NCI-H2227 (cell line): ENCODE data around the gene UBTF.

Experiments
- DNase-seq: peaks from one replicate; lab custom pipeline; 2025; ENCODE audit not compliant: unreplicated experiment; lab: John Stamatoyannopoulos, UW

Gene UBTF, protein sequence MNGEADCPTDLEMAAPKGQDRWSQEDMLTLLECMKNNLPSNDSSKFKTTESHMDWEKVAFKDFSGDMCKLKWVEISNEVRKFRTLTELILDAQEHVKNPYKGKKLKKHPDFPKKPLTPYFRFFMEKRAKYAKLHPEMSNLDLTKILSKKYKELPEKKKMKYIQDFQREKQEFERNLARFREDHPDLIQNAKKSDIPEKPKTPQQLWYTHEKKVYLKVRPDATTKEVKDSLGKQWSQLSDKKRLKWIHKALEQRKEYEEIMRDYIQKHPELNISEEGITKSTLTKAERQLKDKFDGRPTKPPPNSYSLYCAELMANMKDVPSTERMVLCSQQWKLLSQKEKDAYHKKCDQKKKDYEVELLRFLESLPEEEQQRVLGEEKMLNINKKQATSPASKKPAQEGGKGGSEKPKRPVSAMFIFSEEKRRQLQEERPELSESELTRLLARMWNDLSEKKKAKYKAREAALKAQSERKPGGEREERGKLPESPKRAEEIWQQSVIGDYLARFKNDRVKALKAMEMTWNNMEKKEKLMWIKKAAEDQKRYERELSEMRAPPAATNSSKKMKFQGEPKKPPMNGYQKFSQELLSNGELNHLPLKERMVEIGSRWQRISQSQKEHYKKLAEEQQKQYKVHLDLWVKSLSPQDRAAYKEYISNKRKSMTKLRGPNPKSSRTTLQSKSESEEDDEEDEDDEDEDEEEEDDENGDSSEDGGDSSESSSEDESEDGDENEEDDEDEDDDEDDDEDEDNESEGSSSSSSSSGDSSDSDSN

DNA sequence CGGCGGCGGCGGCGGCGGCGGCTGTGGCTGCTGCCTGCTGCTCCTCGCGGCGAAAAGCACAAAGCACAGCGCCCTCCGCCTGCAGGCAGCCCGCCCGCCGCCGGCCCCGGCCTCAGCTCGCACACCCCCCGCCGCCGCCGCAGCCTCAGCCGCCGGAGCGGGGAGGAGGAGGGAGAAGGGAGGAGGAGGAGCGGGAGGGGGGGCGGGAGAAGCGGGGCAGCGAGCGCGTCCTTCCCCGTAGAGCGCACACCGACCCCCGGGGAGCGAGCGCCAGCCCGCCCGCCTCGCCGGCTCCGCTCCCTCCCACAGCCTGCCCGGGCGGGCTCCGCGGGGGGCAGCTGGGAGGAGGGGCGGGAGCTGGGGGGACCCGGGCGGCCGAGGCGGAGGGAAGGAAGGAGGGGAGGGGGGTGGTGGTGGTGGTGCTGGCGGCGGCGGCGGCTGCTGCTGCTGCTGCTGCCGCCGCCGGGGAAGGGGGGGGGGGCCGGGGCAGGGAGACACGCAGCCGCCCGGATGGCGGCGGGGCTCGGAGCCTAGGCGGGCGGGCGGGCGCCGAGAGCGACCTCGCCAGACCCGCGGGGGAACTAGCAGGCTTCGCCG lies at the start of gene UBTF:
Gene UBTF, minus strand, starts transcription at position 60 of the 597 bp plus-strand sequence. CDS start 1,446 bp downstream, outside the sequence.
- peak; percentile 89 for DNase-seq

DNA sequence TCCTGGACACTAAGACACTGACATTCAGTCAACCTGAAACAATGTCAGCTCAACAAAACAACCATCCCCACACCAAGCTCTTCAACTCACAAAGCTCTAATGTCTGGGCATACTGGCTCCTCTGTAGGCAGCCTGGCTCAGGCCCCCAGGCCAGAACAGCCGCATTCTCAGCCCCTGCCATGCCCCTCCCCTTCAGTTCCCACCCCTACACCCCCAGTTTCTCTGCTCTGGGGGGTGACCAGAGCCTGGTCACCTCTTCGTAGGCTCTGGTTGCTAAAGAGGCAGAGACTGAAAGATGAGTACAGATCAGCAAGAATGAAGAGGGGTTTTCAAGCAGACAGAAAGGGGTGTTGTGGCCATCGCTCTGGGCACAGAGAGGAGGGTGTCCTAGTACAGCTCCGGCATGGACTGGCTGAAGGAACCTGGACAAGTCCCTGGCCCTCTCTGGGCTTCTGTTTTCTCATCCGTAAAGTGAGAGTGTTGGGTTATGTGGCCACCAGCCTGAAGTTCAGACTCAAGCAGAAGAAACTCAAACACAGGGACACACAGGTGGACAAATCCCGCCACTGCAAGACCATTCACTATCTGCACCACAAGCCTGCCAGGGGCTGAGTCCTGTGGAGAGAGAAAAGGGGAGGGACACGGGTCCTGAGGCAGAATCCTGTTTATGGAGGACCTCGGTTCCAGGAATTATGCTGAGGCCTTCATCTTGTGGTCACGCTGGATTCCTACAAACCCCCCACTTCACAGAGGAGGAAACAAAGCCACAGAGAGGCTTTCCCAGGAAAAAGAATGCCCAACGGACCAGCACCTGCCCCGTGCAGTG lies 49.4 kb upstream of the UBTF start:
- no peak for DNase-seq

DNA sequence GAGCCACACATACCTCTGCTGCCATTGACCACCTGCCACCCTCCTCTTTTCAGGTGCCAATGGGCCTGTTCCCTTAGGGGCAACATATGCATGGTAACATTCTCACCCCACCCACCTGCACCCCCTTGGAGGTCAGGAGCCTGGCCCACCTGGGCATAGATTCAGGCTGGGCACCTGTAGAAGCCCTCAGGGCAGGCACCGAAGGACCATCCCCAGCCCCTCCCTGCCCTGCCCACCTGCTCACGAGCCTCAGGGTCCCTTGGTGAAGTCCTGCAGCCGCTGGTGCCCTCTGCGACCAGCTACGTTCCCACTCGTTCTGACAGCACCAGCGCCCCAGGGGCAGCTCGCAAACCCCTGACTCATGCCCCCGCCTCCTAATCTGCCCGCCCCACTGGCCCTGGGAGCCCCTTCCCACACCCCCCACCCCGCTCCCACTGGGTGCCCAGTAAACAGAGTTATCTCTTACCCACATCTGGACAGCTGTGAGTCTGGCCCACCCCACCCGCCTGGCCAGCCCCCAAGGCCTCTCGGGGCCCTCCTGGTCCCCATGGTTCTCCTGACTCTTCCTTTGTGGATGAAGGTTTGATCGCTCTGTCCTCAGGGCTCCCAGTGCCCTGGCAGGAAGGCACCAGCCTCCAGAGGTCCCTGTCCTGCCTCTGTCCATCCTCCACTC lies 48.5 kb upstream of the UBTF start, which contains the start of gene SLC4A1:
Gene SLC4A1, minus strand, starts transcription at position 318 of the 673 bp plus-strand sequence. CDS start 5,269 bp downstream, outside the sequence.
- no peak for DNase-seq

DNA sequence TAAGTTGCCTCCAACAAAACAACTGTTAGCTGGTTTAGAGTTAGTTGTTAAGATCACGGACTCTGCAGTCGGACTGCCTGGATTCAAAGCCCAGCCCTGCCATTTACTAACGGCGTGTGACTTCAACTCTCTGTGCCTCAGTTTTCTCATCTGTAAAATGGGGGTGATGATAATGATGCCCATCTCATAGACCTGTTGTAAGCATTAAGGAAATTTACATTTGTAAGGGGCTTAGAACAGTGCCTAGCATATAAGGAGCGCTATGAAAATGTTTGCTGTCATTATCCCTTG lies 47.6 kb upstream of the UBTF start:
- DNase-seq: no peak

DNA sequence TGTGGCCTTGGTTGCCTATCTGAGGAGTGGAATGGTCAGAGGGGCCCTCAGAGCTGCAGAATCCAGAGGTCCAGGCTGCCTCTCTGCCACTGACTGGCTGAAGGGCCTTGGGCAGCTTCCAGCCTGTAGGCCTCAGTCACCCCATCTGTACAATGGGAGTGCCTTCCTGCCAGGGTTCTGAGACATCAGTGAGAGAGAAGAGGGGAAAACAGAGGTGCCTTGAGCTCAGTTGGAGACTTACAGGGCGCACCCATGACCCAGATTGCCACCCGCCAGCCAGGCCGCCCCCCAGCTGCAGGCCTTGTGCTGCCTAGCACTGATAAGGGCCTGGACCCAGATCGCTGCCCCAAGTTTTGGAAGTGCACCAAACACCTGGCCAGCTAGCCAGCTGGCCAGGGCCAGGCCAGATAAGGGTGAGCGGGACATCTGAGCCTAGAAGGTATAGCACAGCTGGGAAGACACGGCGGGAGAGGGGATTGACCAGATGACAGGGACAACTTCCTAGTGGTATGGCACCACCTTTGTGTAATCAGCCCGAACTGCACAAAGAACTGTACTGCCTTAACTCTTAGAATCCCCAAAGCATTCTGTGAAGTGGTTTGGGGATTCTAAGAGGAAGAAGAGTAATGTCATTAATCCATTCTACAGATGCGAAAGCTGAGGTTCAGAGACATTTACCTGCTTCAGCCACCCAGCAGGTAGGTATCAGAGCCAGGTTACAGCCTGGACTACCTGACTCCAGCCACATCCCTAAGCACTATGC lies 47.1 kb upstream of the UBTF start:
- DNase-seq: no peak

DNA sequence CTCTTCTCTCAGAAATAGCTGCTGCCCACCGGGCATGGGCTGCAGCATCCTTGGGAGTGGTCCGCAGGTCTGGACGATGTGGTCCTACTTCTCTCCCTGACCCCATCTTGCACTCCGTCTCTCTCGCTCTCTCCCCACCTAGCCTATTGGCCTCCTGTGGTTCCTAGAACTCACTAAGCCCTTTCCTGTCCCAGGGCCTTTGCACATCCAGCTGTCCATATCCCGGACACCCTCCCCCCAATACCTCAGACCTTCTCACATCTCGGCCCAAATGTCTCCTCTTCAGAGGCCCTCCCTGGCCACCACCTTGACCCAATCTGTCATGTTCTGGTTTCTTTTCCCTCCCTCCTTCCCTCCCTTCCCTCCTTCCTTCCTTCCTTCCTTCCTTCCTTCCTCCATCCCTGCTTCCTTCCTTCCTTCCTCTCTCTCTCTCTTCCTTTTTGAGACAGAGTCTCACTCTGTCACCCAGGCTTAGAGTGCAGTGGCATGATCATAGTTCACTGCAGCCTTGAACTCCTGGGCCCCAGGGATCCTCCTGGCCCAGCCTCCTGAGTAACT lies 43.9 kb upstream of the UBTF start:
- no peak for DNase-seq

DNA sequence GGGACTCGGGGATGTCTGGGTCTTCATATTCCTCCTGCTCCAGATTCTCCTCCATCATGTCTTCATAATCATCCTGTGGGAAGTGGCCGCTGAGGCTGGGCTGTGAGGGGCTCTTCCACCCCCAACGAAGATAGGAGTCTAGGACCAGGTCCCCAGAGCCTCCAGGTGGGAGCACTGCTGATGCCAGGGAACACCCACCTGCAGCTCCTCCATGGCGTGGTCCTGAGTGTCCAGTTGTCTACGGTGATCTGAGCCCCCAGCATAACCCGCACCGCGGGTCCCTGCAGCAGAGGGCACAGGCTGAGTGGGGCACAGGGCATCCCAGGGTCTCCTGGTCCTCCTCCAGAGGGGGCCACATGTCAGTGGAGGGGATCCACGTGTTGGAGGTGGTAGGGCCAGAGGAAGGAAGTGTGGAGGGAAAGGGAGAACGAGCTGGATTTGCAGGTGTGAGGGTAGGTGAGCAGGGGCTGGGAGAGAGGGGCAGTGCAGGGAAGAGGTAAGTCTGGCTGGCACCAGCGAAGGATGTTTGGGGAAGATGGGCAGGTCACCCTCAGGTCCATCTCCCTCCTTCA lies 43.3 kb upstream of the UBTF start:
- no peak for DNase-seq

DNA sequence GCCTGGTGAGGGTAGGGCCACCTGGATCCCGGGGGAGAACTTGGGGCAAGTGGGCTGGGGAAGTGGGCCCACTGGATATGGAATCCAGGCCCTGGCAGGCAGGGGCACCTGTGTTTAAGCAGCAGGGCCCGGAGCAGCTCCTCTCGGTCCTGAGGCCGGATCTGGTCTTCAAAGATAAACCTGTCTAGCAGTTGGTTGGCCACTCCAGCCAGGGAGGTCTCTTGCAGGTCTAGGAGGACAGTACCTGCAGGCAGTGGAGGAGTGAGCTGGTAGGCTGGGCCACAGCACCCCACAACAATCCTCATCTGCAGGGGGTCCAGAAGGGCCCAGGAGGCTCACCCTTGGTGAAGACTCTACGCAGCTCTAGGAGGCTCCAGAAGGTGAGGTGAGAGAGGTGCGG lies 40.8 kb upstream of the UBTF start:
- no peak for DNase-seq

DNA sequence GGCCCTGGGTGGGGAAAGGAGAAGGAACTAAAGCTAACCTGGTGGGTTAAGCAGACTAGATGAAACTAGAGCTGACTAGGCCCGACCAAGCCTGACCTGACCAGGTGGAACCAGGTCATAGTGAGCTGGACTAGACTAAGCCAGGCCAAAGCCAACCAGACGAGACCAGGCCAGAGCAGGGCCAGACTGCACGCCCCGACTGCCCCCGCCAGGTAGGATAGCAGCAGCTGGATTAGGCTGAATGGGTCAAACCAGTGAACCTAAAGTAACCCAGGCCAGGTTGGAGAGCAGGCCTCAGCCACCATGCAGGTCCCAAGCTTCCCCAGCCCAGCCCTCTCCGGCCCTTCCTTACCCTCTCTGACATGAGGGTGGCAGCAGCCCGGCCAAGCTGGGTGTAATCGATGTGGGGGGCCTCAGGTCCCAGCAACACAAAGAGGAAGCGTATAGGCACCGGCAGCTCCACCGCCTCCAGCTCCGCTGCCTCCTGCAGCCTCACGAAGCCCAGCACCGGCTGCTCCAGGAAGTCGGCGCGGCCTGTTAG lies 39.4 kb upstream of the UBTF start:
- no peak for DNase-seq

DNA sequence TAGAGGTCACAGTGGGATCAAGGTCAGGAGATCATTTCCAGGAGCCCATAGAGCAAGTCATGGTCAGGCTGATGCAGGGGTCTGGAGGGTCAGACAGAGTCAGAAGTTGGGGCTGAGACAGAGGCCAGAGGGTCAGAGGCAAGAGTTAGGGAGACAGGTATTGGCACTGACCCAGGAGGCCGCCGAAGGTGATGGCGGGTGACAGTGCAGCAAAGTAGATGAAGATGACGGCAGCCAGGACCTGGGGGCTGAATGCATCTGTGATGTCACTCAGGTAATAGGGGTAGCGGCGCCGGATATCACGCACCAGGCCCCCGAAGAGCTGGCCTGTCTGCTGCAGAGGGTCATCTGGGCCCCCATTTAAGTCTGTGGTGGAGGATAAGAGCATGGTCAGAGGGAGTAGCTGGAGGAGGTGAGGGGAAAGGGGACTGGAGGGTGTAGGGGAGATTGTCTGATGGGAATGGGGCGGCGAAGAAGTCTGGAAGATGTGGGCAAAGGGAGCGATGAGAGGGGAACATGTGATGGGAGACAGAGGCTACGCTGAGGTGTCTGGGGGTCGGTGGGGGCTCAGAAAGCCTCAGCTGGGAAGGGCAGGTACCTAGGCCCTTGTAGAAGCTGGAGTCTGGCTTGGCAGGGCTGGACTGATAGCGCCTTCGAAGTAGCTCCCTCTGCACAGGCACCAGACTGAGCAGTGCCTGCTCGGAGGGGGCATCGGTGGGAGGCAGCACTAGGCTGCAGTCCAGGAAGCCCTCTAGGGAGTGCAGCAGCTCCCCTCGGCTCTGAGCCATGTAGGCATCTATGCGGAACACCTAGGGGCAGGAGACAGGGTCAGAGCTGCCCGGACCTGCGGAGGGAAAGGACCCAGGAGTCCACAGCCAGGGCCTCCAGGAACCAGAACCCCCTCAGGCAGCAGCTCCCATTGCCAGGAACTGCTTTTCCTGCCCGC lies 38.6 kb upstream of the UBTF start:
- DNase-seq: no peak

DNA sequence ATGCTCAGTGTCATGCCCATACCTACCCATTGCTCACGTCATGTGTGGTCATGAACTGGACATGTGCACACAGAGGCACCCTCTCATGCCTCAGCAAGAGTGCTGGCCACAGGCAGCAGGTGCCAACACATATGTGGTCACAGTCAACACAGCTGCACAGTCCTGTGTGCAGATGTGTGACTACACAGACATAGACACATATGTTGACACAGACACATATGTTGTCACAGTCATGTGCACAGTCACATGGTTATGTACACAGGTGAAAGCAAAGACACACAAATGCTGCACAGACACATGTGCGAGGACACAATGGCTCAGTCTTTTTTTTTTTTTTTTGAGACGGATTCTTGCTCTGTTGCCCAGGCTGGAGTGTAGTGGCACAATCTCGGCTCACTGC lies 37.2 kb upstream of the UBTF start:
- DNase-seq: no peak

DNA sequence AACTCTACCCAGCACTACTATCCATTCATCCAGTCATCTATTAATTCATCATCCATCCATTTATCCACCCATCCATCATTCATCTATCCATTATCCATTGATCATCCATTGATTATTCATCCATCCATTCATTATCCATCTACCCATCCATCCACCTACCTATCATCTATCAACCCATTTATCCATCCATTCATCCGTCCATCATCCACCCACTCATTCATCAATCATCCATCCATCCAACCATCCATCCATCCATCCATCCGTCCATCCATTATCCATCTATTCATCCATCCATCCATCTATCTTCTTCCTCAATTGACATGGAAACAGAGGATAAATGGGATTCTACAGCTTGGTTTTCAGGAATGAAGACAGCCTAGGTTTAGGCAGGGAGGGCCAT lies 36.4 kb upstream of the UBTF start:
- DNase-seq: no peak

DNA sequence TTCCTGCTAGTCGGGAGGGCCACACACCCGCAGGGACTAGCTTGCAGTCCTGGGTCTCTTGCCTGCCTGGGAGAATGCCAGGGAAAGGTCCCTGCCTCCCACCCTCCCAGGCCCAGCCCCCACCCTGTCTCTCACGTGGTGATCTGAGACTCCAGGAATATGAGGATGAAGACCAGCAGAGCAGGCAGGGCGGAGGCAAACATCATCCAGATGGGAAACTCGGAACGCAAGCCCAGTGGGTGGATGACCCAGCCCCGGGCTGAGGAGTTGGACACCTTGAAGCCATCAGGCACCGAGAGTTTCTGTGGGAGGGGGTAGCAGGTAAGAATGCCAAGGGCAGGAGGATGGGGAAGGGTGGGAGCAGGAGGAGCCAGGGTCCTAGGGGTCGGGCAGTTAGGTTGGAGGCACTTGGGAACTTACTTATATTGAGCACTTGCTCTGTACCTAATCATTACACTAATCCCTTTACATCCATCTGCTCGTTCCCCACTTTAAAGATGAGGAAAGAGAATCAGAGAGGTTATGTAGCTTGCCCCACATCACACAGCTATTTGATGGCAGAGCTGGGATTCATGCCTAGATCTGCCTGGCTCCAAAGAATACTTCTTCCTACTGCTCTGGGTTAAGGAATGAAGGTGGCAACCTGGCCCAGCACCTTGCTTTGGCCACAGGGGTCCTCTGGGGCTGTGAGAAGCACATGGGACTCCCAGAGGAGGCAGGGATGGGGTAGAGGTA lies 35.1 kb upstream of the UBTF start:
- DNase-seq: no peak

DNA sequence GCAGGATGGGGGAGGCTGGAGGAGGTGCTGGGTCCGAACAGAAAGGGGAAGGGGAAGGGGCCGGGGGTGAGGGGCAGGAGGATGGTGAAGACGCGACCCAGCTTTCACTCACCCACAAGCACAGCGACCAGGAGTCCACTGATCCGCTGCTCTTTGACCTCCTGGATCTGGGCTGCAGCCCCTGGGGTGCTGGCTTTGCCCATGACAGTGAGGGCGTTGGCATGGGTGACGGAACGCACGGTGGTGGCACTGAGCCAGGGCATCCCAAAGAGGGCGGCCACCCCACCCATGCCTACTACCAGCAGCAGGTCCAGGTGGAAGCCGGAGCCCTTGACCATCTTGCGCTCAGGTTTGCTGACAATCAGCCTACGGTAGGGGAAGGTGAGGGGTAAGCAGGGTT lies 33.5 kb upstream of the UBTF start:
- DNase-seq: no peak

DNA sequence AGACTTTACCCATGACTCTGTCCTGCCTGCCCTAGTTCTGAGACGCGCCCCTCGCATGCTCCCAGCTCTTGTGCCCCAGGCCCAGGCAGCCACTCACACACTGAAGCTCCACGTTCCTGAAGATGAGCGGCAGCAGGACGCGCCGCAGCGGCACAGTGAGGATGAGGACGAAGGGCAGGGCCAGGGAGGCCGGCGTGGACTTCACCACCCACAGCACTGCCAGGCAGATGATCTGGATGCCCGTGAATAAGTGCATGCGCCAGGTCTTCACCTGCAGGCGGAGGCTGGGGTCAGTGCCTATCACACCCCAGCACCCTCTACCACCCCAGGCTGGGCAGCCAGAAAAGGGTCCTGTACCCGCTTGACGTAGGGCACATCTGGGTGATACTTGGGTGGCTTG lies 31.6 kb upstream of the UBTF start:
- no peak for DNase-seq

DNA sequence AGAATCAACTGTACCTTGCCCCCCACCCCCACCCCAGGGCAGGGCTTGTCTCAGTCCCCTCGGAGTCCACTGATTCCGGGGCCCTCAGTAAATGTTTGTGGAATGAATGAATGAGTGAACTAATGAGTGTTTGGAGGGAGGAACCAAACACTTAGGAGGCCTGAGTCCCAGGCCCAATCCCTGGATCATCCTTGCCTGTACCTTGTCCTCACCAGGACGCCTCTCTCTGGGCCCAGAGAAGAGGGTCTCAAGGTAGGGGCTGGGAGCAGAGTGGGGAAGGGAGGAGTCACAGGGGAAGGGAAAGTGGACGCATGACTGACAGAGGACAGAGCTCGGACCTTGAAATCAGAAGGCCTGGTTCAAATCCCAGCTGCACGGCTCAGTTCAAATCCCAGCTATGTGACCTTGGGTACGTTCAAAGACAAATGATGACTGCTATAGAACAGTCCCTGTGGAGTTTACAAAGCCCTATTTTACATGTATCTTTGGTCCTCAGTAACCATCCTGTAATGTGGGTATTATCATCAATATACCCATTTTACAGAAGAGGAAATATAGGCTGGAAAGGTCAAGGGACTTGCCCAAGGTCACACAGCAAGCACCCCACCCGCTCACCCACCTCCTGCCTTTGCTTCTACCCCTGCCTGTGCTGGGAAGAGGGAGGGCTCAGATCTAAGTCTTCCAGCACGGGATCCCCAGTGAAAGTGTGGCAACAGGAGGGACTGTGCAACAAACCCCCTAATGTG lies 30.2 kb upstream of the UBTF start:
- no peak for DNase-seq
